Colon (tissue), 2 donors: ENCODE measurements around the gene PCBP1.
"Not testable (repeated sequence)": the region's sequence is repeated elsewhere in the genome, so short reads cannot be mapped to it uniquely, and the experiment has no call there.

Source experiments
- FAIRE-seq: peaks from 2 replicates; lab custom pipeline; 2012; peaks lifted over from hg19 to GRCh38; lab: Jason Lieb, UNC
- donor health status: control.
- donor health status: control.

PCBP1 gene

DNA sequence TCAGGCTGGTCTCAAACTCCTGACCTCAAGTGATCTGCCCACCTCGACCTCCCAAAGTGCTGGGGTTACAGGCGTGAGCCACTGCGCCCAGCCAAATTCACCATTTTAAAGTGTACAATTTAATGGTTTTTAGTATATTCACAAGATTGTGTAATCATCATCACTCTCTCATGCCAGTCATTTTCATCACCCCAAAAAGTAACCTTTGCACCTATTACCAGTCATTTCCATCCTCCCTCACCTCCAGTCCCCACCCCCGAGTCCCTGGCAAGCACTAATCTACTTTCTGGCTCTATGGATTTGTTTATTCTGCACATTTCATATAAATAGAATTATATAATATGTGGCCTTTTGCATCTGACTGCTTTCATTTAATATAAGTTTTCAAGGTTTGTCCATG, 10.8 kb downstream of the PCBP1 start:
- FAIRE-seq, result no peak

DNA sequence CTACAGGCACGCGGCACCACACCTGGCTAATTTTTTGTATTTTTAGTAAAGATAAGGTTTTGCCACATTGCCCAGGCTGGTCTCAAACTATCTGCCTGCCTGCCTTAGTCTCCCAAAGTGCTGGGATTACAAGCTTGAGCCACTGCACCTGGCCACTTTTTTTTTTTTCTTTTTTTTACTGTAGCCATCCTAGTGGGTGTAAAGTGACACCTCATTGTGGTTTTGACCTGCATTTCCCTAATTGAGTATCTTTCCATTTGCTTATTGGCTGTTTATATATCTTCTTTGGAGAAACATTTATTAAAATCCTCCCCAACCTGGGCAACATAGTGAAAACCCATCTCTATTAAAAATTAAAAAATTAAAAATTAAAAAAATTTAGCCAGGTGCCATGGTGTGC, 12.0 kb downstream of the PCBP1 start:
- FAIRE-seq, result no peak

DNA sequence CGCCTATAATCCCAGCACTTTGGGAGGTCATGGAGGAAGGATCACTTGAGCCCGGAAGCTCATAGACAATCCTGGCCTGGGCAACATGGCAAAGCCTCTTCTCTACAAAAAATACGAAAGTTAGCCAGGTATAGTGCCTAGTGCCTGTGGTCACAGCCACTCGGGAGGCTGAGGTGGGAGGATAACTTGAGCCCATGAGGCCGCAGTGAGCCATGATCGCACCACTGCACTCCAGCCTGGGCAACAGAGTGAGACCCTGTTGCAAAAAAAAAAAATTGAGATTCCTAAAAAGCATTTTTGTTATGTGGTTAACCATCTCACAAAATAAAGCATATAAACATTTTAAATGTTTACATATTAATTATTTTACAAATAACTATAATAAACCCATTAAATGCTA, 13.9 kb downstream of the PCBP1 start:
- FAIRE-seq, result no peak

DNA sequence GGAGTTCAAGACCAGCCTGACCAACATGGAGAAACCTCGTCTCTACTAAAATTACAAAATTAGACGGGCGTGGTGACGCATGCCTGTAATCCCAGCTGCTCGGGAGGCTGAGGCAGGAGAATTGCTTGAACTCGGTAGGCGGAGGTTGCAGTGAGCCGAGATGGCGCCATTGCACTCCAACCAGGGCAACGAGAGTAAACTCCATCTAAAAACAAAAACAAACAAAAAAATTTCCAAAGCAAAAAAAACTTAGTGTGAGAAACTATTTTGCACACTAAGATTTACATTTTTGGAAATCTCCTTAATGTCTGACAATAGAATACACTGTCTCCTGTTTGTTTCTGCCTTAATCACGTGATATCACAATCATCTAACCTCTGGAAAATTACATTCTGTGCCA, 14.4 kb downstream of the PCBP1 start:
- not testable (repeated sequence) for FAIRE-seq

DNA sequence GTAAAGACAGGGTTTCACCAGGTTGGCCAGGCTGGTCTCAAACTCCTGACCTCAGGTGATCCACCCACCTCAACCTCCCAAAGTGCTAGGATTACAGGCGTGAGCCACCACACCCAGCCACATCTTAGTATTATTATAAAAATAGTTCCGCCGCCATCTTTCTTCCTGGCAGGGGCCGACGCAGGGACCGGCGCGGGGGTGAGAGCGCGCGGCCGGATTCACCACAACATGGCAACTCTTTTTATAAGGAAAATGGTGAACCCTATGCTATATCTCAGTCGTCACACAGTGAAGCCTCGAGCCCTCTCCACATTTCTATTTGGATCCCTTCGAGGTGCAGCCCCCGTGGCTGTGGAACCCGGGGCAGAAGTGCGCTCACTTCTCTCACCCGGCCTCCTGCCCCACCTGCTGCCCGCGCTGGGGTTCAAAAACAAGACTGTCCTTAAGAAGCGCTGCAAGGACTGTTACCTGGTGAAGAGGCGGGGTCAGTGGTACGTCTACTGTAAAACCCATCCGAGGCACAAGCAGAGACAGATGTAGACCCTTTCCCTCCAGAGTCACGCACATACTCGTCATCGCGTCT, 15.1 kb downstream of the PCBP1 start:
- FAIRE-seq, result not testable (repeated sequence)

DNA sequence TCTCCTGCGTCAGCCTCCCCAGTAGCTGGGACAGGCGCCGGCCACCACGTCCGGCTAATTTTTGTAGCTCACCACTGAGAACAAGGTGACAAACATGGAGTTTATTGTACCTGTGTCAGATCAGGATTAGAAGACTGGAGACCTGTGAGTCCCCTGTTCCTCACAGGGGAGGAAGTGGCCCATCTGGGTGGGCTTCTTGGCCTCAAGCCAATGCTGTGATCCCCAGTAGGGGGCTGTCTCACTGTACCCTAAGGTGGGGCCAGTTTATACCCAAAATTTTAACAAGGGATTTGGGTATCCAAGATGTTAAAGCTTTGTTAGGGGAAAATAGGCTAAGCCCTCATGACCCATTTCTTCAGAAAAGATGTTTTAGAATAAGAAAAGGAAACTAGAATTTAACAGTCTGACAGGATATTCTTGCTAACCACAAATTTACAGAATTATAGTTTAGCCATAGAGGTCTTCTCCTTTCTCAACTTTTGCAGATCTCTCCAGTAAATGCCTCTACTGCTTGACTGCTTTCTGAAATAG, 16.3 kb downstream of the PCBP1 start:
- no peak for FAIRE-seq

DNA sequence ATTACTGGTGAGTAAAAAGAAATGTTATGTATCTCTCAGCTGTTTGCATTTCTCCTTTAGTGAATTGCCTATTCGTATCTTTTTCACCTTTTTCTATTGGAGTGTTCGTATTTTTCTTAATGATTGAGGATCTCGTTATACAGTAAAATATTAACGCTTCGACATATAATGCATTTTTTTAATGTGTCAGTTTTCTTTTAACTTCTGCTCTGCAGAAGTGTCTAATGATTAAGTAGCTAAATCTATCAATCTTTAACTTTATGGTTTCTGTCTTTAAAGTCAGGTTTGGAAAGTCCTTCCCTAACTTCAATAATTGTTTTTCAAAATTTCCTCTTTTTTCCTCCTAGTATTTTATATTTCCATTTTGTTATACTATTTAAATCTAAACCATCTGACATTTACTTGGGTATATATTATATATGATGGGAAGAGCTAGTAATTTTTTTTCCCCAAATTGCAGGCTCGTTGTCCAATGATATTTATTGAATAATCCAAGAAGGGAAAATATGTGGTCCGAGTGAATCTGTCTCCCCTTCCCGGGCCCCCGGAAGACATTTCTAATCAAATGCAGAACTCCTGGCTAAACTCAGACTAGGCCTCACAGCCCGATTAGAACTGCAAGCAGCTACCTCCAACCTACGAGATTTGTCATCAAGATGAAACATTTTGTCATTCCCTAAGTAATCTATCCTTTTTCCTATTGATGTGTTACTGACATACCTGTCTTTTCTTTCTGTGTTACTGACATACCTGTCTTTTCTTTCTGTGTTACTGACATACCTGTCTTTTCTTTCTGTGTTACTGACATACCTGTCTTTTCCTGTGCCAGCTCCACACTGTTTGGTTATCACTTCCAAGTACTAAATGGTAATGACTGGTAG, 17.2 kb downstream of the PCBP1 start:
- no peak for FAIRE-seq

DNA sequence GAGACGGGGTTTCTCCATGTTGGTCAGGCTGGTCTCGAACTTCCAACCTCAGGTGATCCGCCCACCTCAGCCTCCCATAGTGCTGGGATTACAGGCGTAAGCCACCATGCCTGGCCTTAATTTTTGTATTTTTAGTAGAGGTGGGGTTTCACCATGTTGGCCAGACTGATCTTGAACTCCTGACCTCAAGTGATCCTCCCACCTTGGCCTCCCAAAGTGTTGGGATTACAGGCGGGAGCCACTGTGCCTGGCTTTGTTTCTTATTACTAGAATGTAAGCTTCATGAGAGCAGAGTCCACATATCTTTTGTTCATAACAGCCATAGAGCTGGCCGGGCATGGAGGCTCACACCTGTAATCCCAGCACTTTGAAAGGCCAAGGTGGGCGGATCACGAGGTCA, 18.9 kb downstream of the PCBP1 start:
- not testable (repeated sequence) for FAIRE-seq

DNA sequence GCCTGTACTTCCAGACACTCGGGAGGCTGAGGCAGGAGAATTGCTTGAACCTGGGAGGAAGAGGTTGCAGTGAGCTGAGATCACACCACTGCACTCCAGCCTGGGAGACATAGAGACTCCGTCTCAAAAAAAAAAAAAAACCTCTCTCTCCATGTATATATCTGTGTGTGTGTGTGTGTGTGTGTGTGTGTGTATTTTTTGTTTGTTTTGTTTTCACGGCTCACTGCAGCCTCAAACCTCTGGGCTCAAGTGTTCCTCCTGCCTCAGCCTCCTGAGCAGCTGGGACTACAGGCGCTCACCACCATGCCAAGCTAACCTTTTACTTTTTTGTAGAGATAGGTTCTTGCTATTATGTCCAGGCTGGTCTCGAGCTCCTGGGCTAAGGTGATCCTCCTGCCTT, 23.1 kb downstream of the PCBP1 start:
- FAIRE-seq, result not testable (repeated sequence)

DNA sequence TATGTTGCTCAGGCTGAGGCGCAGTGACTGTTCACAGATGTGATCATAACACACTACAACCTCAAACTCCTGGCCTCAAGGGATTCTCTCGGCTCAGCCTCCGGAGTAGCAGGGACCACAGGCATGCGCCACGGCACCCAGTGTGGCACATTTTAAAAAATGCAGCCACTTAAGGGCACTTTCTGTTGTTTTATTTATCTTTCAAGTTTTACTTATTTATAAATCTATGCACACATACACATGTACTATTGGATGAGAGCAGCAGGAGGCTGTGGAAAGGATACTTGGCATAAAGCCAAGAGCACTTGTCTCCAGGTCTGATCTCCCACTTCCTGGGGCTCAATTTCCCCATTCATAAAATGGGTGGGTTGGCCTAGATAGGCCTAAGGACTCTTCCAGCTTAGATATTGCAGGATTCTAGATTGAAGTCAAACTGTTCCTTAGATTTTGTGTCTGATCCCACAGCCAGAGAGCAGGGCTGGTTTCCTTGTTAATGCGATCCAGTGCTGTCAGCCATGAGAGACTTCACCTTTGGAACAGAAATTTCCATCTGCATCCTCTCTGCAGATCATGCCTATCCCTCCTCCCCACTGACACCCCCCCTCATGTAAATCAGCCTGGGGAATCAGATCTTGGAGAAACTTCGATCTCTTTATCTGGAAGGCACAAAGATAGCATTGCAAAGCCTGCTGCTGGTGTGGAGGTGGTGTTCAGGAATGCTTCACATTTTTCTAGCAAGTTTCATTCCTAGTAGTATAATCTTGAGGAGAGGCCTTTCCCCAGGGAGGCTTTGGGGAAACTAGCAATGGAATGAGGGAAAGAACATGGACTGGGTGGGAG, 24.7 kb downstream of the PCBP1 start:
- FAIRE-seq, result no peak

DNA sequence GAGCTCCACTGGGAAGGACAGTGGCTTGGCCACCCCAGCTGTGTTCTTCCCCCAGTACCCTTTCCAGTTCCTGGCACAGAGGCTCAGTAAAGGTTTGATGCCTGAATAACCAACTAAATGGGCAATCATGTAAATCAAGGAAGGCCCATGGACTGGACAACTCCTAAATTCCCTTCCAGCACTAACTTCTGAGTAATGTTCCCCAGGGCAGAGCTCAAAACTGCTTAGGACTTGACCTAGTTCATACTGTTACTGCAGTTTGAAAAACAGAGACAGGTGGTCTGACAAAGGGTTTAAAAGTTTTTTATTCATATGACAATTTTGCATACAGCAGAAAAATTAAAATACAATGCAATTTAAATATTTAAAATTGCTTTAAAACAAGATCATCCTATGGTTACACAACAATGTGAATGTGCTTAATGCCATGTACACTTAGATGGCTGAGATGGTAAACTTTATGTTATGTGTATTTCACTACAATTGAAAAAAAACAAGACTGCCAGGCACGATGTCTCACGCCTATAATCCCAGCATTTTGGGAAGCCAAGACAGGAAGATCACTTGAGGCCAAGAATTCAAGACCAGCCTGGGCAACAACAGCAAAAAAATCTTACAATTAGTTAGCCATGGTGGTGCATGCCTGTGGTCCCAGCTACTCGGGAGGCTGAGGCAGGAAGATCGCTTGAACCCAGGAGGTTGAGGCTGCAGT, 26.2 kb downstream of the PCBP1 start:
- no peak for FAIRE-seq

DNA sequence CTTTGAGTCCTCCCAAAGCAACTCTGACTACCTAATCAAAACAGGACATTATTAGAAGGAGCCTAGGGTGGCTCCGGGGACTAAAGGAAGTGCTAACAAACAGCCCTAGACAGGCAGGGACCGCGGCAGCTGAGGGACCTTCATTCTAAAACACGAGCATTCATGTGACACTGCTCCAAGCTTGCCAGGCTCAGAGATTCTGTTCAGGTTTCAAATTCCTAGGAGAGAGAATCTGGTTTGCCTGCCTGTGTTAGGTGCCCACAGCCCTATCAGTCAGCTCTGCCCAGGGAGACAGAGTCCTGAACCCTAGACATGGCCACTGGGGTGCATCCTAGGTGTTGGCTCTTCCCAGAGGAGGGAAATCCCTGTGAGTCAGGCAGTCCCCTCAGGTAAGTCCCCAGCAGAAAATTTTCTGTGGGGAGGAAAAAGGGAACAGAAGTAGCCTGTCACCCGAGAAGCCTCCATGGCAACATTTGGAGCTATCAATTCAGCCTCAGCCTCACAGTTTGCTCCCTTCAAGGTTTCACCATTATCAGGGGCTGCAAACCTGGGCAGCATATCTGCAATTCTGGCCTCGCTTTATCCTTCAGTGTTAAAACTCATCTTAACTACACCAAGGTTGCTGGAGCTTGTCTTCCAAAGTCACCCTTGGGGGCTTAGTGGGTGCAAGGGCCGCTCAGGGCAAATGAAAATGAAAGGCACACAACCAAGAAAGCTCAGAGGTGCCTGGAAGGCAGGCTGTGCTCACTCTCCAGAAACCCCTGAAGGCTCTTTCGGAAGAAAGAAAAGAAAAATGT, 28.6 kb downstream of the PCBP1 start:
- FAIRE-seq, result no peak

DNA sequence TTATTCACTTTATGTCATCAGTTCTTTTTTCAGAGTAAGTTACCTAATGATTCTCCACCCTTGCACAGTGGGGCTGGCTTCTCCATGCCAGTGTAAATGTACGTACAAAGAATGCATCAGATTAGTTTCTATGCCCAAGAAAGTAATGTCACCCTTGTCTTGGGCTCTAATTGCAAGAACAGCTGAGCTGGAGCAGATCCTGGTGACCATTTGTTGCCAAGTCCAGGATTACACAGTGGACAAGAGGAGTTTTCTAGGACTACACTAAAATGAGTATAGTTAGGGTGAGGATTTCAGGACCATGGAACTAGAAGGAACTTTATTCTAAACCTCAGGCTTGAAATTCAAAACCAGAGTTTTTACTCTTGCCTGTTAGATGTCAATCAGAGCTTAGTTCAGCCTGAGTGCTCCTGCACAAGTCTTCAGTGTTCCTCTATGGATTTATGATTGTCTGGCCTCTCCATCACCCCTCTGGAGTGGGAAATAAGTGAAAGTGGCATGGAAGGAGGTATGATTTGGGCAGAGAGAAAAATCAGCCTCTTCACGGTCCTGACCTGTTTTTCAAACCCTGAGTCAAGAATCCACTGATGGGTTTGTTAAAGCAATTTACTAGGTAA, 29.8 kb downstream of the PCBP1 start:
- no peak for FAIRE-seq

DNA sequence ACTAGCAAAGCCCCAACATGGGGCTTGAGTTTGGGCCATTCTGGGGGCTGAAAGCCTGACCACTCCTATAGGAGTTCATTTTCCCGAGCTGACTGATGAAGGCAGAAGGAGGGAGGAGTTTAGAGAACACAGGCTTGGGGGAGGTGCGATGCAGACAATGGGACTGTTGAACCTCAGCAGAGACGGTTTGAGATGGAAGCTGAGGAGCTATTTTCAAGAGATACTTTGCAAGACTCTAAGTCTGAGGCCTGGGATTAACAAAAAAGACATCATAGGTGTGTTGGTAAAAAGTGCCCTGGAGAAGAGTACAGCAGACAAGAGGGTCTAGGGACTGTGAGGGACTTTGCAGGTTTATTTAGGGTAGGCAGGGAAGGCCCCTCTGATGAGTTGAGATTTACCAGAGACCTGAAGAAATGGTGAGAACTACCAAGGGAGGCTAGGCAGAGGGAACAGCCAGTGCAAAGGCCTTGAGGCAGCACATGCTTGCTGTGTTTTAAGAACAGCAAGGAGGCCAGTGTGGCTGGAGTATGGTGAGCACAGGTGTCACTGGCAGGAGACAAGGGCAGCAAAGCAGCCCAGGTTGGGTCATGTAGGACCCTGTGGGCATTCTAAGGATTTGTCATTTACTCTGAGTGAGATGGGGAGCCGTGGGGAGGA, 31.6 kb downstream of the PCBP1 start:
- FAIRE-seq, result no peak

DNA sequence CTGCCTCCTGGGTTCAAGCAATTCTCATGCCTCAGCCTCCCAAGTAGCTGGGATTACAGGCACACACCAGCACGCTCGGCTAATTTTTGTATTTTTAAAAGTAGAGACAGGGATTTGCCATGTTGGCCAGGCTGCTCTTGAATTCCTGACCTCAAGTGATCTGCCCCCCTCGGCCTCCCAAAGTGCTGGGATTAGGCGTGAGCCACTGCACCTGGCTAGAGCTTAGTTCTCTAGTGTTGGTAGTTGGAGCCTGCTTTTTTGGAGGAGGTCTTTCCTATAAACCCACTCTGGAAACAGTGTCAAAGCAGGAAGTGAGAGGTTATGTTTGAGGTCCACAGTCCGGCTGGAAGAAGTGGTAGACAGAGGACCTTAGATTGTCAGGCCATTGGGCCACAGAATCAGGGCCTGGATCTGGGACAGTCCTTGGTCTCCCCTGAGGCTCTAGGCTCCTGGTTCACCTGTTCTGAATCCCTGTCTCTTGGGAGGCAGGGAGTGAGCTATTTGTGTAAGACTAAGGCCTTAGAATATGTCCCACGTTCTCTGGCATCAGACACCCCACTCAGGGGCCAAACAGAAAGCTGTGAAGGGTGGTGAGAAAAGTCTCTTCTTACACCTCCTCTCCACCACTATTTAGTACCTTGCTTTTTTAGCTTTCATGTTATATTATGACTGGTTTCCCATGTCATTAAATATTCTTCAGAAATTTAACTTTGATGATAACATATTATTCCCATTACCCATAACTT, 34.5 kb downstream of the PCBP1 start:
- no peak for FAIRE-seq

DNA sequence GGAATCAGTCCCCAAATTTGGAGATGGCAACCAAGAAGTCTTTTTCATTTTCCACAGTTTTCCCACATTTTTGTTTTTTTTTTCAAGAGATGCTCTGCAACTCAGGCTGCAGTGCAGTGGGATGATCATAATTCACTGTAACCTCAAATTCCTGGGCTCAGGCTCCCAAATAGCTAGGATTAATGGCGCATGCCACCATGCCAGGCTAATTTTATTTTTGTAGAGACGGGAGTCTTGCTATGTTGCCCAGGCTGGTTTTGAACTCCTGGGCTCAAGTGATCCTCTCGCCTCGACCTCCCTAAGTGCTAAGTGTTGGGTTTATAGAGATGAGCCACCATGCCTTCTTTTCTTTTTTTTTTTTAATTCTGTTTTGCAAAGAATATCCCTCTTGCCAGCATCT, 35.2 kb downstream of the PCBP1 start:
- FAIRE-seq, result no peak

DNA sequence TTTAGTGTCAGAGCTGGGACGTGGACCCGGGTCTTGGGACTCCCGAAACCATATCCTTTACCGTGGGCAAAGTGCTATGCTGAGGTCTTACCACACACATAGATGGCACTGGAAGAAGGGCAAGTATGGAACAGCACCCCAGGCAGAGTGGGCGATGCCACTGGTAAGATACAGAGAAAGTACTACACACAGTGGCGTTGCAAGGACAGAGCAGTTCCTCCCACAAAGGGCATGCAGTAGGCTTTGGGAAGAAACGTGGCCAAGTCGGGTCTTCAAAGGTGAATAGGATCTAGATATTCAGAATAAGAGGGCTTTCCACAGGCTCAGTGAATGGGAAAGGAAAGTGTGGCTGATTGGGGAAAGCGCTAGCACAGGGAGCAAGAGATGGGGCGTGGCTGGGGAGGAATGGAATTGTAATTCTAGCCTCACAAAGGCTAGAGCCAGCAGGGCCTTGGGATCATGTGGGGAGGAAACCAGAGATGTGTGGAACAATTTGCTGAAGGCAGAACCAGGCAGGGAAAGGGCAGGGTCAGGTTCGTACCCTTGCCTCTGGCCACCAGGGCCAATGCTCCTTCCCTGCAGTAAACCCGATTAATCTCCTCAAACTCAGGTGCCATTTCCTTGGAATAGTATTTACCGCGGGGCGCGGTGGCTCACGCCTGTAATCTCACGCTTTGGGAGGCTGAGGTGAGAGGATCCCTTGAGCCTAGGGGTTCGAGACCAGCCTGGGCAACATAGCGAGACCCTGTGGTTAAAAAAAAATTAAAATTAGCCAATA, 36.0 kb downstream of the PCBP1 start:
- no peak for FAIRE-seq

DNA sequence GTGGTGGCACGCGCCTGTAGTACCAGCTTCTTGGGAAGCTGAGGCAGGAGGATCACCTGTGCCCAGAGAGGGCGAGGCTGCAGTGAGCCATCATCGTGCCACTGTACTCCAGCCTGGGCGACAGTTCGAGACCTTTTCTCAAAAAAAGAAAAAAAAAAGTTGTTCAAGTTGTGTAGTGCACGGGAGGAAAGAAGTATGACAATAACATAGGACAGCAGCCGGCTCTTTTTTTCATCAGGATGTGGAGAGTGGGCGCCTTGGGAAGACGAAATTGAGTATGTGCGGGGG, 36.5 kb downstream of the PCBP1 start:
- FAIRE-seq, result no peak

DNA sequence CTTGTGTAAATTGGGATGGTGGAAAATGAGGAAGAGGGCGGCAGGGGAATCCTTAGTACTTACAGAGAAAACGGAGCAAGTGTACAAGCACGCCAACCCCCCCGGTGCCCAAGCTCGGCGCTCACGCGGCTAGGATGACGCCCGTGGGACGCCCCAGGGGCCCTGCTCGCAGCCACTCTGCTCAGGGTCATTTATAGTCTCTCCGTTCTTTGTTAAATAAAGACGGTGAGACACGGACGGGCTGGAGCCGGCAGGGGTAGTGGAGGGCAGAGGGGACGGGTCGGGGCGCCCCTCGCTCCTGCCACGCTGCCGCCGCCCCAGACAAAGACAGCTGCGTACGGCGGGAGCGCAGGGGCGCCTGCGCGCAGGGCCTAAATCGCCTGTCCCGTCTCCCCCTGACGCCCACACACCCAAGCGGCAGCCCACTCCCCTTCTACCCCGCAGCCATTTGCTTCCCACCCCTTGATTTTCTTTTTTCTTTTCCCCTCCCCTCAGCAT, 37.8 kb downstream of the PCBP1 start:
- no peak for FAIRE-seq
